Right atrium auricular region (tissue), 2 donors: ENCODE results near the gene PPP1R8. TPM values are rescaled to one million over a fixed set of nuclear protein-coding genes. Genes with fewer than 3 reads are reported as not detected.

Source experiments
- DNase-seq: peaks from one replicate; pipeline ENCODE4 v3.0.0-alpha.2; 2019; ENCODE audit warnings: low spot score
- H3K27ac ChIP-seq, 2 donors: fragments of 200-600 bp; sonication (generic); 1 replicate in 1 of 2; 2 replicates in 1 of 2; pipeline ENCODE4 v1.5.1; 2016 to 2019
- H3K27me3 ChIP-seq, 2 donors: fragments of 200-600 bp; sonication (generic); one replicate each; pipeline versions ENCODE4 v1.5.1 to v1.6.0; 2017 to 2019
- H3K36me3 ChIP-seq: fragments of 200-600 bp; sonication (generic); one replicate; pipeline ENCODE4 v1.5.1; 2016
- H3K4me1 ChIP-seq, 2 donors: fragments of 200-600 bp; sonication (generic); one replicate each; pipeline versions ENCODE4 v1.5.1 to v1.6.0; 2017 to 2019
- H3K4me3 ChIP-seq, 2 donors: fragments of 200-600 bp; sonication (generic); 1 replicate in 1 of 2; 2 replicates in 1 of 2; pipeline ENCODE4 v1.5.1; 2017 to 2019; ENCODE audit warnings: mild to moderate bottlenecking in 1 of 2, moderate library complexity in 1 of 2
- H3K9me3 ChIP-seq, 2 donors: fragments of 200-600 bp; sonication (generic); one replicate each; pipeline ENCODE4 v1.5.1; 2019
- CTCF ChIP-seq, 2 donors: fragments of 200-600 bp; sonication (generic); IDR thresholded peaks; one replicate each; pipeline ENCODE4 v1.5.1; 2019; ENCODE audit warnings: antibody characterized with exemption in 2 of 2
- total RNA-seq, 2 donors: library from RNA; depleted of rRNA; stranded (reverse); fragments of >200 nt; gene quantifications; one replicate each; pipeline ENCODE4 v1.1.0, GENCODE V29; 2016

The PPP1R8 gene
- total RNA-seq, 2 donors from 2014 or later: 17.9 to 23.9 TPM

GRCh38 chr1:27858949-27859576 lies 28.5 kb downstream of the PPP1R8 start:
- no peak for DNase-seq
- H3K4me3 ChIP-seq: no peak overlapping the region
- H3K4me1 ChIP-seq: peaks cover 0 to 21% of the 10 kb centered on the region in 2 donors
- no peak overlapping the region for H3K27ac ChIP-seq
- TF ChIP-seq CTCF (IDR thresholded peaks at IDR 0.05): no peak
- H3K27me3 ChIP-seq: no peaks in the 10 kb centered on the region
- H3K36me3 ChIP-seq: no peaks in the 10 kb centered on the region
- no peaks in the 10 kb centered on the region for H3K9me3 ChIP-seq

- no peak for DNase-seq
- no peaks in the 10 kb centered on the region for H3K36me3 ChIP-seq
- no peaks in the 10 kb centered on the region for H3K9me3 ChIP-seq
- H3K27me3 ChIP-seq: no peaks in the 10 kb centered on the region
- H3K4me3 ChIP-seq: no peak overlapping the region
- H3K27ac ChIP-seq: no peak overlapping the region
- no peak for TF ChIP-seq CTCF (IDR thresholded peaks at IDR 0.05)
- peaks cover 0 to 21% of the 10 kb centered on the region in 2 donors for H3K4me1 ChIP-seq
Measured at GRCh38 chr1:27861436-27861835, 30.9 kb downstream of the PPP1R8 start.

GRCh38 chr1:27862004-27862403 lies 31.4 kb downstream of the PPP1R8 start:
- H3K4me1 ChIP-seq: peaks cover 0 to 21% of the 10 kb centered on the region in 2 donors
- H3K27ac ChIP-seq: peak overlapping the region; percentile 57 to 65
- no peak overlapping the region for H3K4me3 ChIP-seq

GRCh38 chr1:27862671-27863537 lies 32.3 kb downstream of the PPP1R8 start:
- H3K27me3 ChIP-seq: no peaks in the 10 kb centered on the region
- H3K27ac ChIP-seq: peak overlapping the region; percentile 57 to 65
- H3K4me1 ChIP-seq: peaks cover 0 to 19% of the 10 kb centered on the region in 2 donors

More at GRCh38 chr1:27862004-27862403, 31.4 kb downstream of the PPP1R8 start:
- H3K9me3 ChIP-seq: no peaks in the 10 kb centered on the region
- no peaks in the 10 kb centered on the region for H3K27me3 ChIP-seq
- no peaks in the 10 kb centered on the region for H3K36me3 ChIP-seq
- no peak for TF ChIP-seq CTCF (IDR thresholded peaks at IDR 0.05)
- DNase-seq: no peak

GRCh38 chr1:27863538-27863915 lies 32.9 kb downstream of the PPP1R8 start:
- peaks cover 0 to 13% of the 10 kb centered on the region in 2 donors for H3K4me1 ChIP-seq
- H3K9me3 ChIP-seq: no peaks in the 10 kb centered on the region
- no peaks in the 10 kb centered on the region for H3K36me3 ChIP-seq
- no peak for TF ChIP-seq CTCF (IDR thresholded peaks at IDR 0.05)
- no peak overlapping the region for H3K4me3 ChIP-seq
- H3K27me3 ChIP-seq: no peaks in the 10 kb centered on the region
- H3K27ac ChIP-seq: peak overlapping the region; percentile 47 to 57
- no peak for DNase-seq

More at GRCh38 chr1:27862671-27863537, 32.3 kb downstream of the PPP1R8 start:
- peak; percentile 84 for DNase-seq
- TF ChIP-seq CTCF (IDR thresholded peaks at IDR 0.05): no peak
- H3K36me3 ChIP-seq: no peaks in the 10 kb centered on the region
- H3K9me3 ChIP-seq: no peaks in the 10 kb centered on the region
- no peak overlapping the region for H3K4me3 ChIP-seq
